Measurements from ENCODE around the gene PSMA8.

DNA sequence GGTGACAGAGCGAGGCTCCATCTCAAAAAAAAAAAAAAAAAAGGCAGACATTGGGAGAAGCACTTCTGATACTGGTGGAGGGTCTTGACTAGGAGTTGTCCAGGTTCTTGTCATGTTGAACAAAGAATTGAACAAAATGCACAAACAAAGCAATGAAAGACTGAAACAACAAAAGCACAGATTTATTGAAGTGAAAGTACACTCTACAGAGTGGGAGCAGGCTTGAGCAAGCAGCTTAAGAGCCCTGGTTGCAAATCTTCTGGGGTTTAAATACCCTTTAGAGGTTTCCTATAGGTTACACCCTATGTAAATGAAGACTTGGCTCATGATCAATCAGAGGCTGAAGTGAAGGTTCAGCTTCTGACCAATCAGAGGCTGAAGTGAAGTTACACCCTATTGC lies 36.8 kb upstream of the PSMA8 start:
- TF ChIP-seq, protein P1, sequence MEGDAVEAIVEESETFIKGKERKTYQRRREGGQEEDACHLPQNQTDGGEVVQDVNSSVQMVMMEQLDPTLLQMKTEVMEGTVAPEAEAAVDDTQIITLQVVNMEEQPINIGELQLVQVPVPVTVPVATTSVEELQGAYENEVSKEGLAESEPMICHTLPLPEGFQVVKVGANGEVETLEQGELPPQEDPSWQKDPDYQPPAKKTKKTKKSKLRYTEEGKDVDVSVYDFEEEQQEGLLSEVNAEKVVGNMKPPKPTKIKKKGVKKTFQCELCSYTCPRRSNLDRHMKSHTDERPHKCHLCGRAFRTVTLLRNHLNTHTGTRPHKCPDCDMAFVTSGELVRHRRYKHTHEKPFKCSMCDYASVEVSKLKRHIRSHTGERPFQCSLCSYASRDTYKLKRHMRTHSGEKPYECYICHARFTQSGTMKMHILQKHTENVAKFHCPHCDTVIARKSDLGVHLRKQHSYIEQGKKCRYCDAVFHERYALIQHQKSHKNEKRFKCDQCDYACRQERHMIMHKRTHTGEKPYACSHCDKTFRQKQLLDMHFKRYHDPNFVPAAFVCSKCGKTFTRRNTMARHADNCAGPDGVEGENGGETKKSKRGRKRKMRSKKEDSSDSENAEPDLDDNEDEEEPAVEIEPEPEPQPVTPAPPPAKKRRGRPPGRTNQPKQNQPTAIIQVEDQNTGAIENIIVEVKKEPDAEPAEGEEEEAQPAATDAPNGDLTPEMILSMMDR (IDR thresholded peaks at IDR 0.05; ENCODE audit: control extremely low read depth in 1 of 3, insufficient read depth in 1 of 3, low read depth in 1 of 3, low read length in 3 of 3), result no peak
- TF ChIP-seq TBP (IDR thresholded peaks at IDR 0.05; ENCODE audit: low read depth, low read length), result no peak
- no peak for TF ChIP-seq EZH2 (IDR thresholded peaks at IDR 0.05; ENCODE audit: low read depth, low read length, severe bottlenecking)
- TF ChIP-seq SP1 (IDR thresholded peaks at IDR 0.05; ENCODE audit: low read depth, low read length), result no peak
- no peak for TF ChIP-seq POU5F1 (IDR thresholded peaks at IDR 0.05; ENCODE audit: low read depth, low read length)
- TF ChIP-seq SRF (IDR thresholded peaks at IDR 0.05; ENCODE audit: low read depth, low read length), result no peak
- TF ChIP-seq SIN3A (conservative IDR thresholded peaks at IDR 0.05 in 1 of 2, IDR thresholded peaks at IDR 0.05 in 1 of 2; ENCODE audit: low read depth in 1 of 2, low read length in 2 of 2), result no peak
- no peak for TF ChIP-seq POLR2A (IDR thresholded peaks at IDR 0.05; ENCODE audit: control extremely low read depth in 1 of 2, low read depth in 2 of 2, low read length in 2 of 2)
- TF ChIP-seq NANOG (IDR thresholded peaks at IDR 0.05; ENCODE audit: insufficient read depth, low read depth, low read length, poor library complexity, severe bottlenecking), result no peak

All from H1 (cell line).